Adipocyte (in vitro differentiated cells): Measurements from ENCODE around the gene SBK2.
"Not testable (repeated sequence)": the region's sequence is repeated elsewhere in the genome, so short reads cannot be mapped to it uniquely, and the experiment has no call there.

ENCODE experiments used
- DNase-seq: peaks from one replicate; pipeline ENCODE4 v3.0.0-alpha.2; 2015; ENCODE audit warnings: low read depth
- H3K27me3 ChIP-seq: replicated peaks from 2 replicates; pipeline ENCODE4 v1.7.0; 2013; ENCODE audit warnings: mild to moderate bottlenecking, low read length, moderate library complexity; ENCODE audit not compliant: control insufficient read depth, insufficient read depth
- H3K36me3 ChIP-seq: 2 replicates; pipeline ENCODE4 v1.7.0; 2013; ENCODE audit warnings: low read length, mild to moderate bottlenecking, moderate library complexity; ENCODE audit not compliant: control insufficient read depth, insufficient read depth, severe bottlenecking
- H3K4me1 ChIP-seq: 2 replicates; pipeline ENCODE4 v1.7.0; 2013; ENCODE audit warnings: mild to moderate bottlenecking, low read length, moderate library complexity; ENCODE audit not compliant: control insufficient read depth, insufficient read depth
- H3K4me3 ChIP-seq: 2 replicates; pipeline ENCODE4 v1.7.0; 2013; ENCODE audit warnings: mild to moderate bottlenecking, low read length, moderate library complexity
- H3K9ac ChIP-seq: 2 replicates; pipeline ENCODE4 v1.7.0; 2013; ENCODE audit warnings: mild to moderate bottlenecking, low read length, moderate library complexity
- H3K9me3 ChIP-seq: 2 replicates; pipeline ENCODE4 v1.7.0; 2013; ENCODE audit warnings: mild to moderate bottlenecking, low read length, moderate library complexity; ENCODE audit not compliant: control insufficient read depth

SBK2 gene

GRCh38 chr19:55536951-55537740, at the start of gene SBK2:
TSS of gene SBK2 (minus strand) at chr19:55537133. CDS start at chr19:55536294, 839 bp downstream.
- Histone ChIP-seq H3K27me3 (no peaks in the 10 kb centered on the region), H3K4me3 (no peak within 1 kb of the TSS), H3K9me3 (peaks cover 3% of the 10 kb centered on the region), H3K4me1 (no peaks in the 10 kb centered on the region), H3K9ac (no peak within 1 kb of the TSS), H3K36me3 (no peaks in the 10 kb centered on the region)
- DNase-seq = no peak

- DNase-seq = peak; percentile 75
- no peaks in the 10 kb centered on the region for H3K27me3 ChIP-seq
- peak overlapping the region; percentile 64 for H3K9ac ChIP-seq
- H3K36me3 ChIP-seq = no peaks in the 10 kb centered on the region
- no peaks in the 10 kb centered on the region for H3K9me3 ChIP-seq
- peaks cover 42% of the 10 kb centered on the region for H3K4me1 ChIP-seq
- peak overlapping the region; percentile 52 for H3K4me3 ChIP-seq
Measured at GRCh38 chr19:55585658-55586339, 48.9 kb upstream of the SBK2 start.

GRCh38 chr19:55584871-55585270, 47.9 kb upstream of the SBK2 start:
- Histone ChIP-seq H3K4me1 (peaks cover 42% of the 10 kb centered on the region), H3K36me3 (no peaks in the 10 kb centered on the region), H3K9ac (no peak overlapping the region), H3K9me3 (no peaks in the 10 kb centered on the region), H3K4me3 (no peak overlapping the region), H3K27me3 (no peaks in the 10 kb centered on the region)
- DNase-seq = no peak

GRCh38 chr19:55583897-55584296, 47.0 kb upstream of the SBK2 start:
- not testable (repeated sequence) for H3K9me3 ChIP-seq, H3K9ac ChIP-seq, H3K4me3 ChIP-seq, H3K27me3 ChIP-seq, H3K36me3 ChIP-seq
- DNase-seq = peak; percentile 15
- H3K4me1 ChIP-seq = peaks cover 45% of the 10 kb centered on the region

GRCh38 chr19:55582284-55582683, 45.4 kb upstream of the SBK2 start:
- H3K4me3 ChIP-seq, H3K9ac ChIP-seq, H3K9me3 ChIP-seq, H3K27me3 ChIP-seq, DNase-seq, H3K36me3 ChIP-seq: not testable (repeated sequence)
- H3K4me1 ChIP-seq = peaks cover 43% of the 10 kb centered on the region

- Histone ChIP-seq H3K9me3 (no peaks in the 10 kb centered on the region), H3K9ac (no peak overlapping the region), H3K4me1 (peaks cover 38% of the 10 kb centered on the region), H3K27me3 (no peaks in the 10 kb centered on the region), H3K4me3 (peak overlapping the region; percentile 7), H3K36me3 (peaks cover 8% of the 10 kb centered on the region)
- DNase-seq = no peak
Measured at GRCh38 chr19:55581823-55582223, 44.9 kb upstream of the SBK2 start.

- peaks cover 35% of the 10 kb centered on the region for H3K4me1 ChIP-seq
- H3K36me3 ChIP-seq = peaks cover 10% of the 10 kb centered on the region
- DNase-seq = no peak
- no peaks in the 10 kb centered on the region for H3K27me3 ChIP-seq
- H3K9me3 ChIP-seq = no peaks in the 10 kb centered on the region
- H3K9ac ChIP-seq = peak overlapping the region; percentile 95
- H3K4me3 ChIP-seq = peak overlapping the region; percentile 93
Measured at GRCh38 chr19:55581145-55581822, 44.4 kb upstream of the SBK2 start.

GRCh38 chr19:55580628-55581144, 43.8 kb upstream of the SBK2 start, which contains the start of gene ZNF579:
TSS of gene ZNF579 (minus strand) at chr19:55580848. CDS start at chr19:55579639, 1,209 bp downstream.
- Histone ChIP-seq H3K4me3 (peak within 1 kb of the TSS; percentile 93), H3K4me1 (peaks cover 31% of the 10 kb centered on the region), H3K27me3 (no peaks in the 10 kb centered on the region), H3K9me3 (no peaks in the 10 kb centered on the region), H3K36me3 (peaks cover 10% of the 10 kb centered on the region), H3K9ac (peak within 1 kb of the TSS; percentile 95)
- peak; percentile 95 for DNase-seq

GRCh38 chr19:55579766-55580621, 43.1 kb upstream of the SBK2 start:
- Histone ChIP-seq H3K9ac (peak overlapping the region; percentile 95), H3K4me3 (peak overlapping the region; percentile 93), H3K9me3 (no peaks in the 10 kb centered on the region), H3K27me3 (no peaks in the 10 kb centered on the region), H3K4me1 (peaks cover 28% of the 10 kb centered on the region), H3K36me3 (peaks cover 10% of the 10 kb centered on the region)
- peak; percentile 73 for DNase-seq
